Measurements from ENCODE around the gene MOK. TPM values are rescaled to one million over a fixed set of nuclear protein-coding genes. Genes with fewer than 3 reads are reported as not detected.

The MOK gene
- total and polyA plus RNA-seq, 2 donors (not counting 1 experiment from before 2014, with no cell fraction given), result 4.3 to 4.7 TPM

GRCh38 chr14:102282751-102283465 is 22.1 kb downstream of the MOK start:
- DNase-seq (ENCODE audit: low read depth in 2 of 2), result no peak
- no peak overlapping the region for H2AFZ ChIP-seq (ENCODE audit: low read length)
- TF ChIP-seq, protein P1, sequence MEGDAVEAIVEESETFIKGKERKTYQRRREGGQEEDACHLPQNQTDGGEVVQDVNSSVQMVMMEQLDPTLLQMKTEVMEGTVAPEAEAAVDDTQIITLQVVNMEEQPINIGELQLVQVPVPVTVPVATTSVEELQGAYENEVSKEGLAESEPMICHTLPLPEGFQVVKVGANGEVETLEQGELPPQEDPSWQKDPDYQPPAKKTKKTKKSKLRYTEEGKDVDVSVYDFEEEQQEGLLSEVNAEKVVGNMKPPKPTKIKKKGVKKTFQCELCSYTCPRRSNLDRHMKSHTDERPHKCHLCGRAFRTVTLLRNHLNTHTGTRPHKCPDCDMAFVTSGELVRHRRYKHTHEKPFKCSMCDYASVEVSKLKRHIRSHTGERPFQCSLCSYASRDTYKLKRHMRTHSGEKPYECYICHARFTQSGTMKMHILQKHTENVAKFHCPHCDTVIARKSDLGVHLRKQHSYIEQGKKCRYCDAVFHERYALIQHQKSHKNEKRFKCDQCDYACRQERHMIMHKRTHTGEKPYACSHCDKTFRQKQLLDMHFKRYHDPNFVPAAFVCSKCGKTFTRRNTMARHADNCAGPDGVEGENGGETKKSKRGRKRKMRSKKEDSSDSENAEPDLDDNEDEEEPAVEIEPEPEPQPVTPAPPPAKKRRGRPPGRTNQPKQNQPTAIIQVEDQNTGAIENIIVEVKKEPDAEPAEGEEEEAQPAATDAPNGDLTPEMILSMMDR (conservative IDR thresholded peaks at IDR 0.05 in 1 of 2, IDR thresholded peaks at IDR 0.05 in 1 of 2; ENCODE audit: low read depth in 1 of 2, low read length in 2 of 2), result no peak
- no peak for TF ChIP-seq EZH2 (IDR thresholded peaks at IDR 0.05; ENCODE audit: low read length, missing control alignments)

GRCh38 chr14:102280376-102280962 is 24.5 kb downstream of the MOK start:
- Histone ChIP-seq H3K9ac (ENCODE audit: insufficient read depth, low read length) (no peak overlapping the region), H3K27ac (ENCODE audit: insufficient read depth, low read length) (peak overlapping the region; percentile 57), H3K27me3 (ENCODE audit: control insufficient read depth, insufficient read depth, low read length) (no peaks in the 10 kb centered on the region), H3K4me3 (replicated peaks in 1 of 4; ENCODE audit: control extremely low read depth in 1 of 4, insufficient read depth in 1 of 4, low read depth in 3 of 4, low read length in 4 of 4) (no peak overlapping the region), H3K9me3 (ENCODE audit: control insufficient read depth, insufficient read depth, low read depth, low read length) (no peaks in the 10 kb centered on the region), H2AFZ (ENCODE audit: low read length) (peak overlapping the region; percentile 13), H3K79me2 (ENCODE audit: control insufficient read depth, insufficient read depth, low read length) (no peaks in the 10 kb centered on the region), H3K4me1 (ENCODE audit: control insufficient read depth, extremely low read depth, insufficient read depth, low read length) (peaks cover 9% of the 10 kb centered on the region), H3K36me3 (ENCODE audit: control insufficient read depth, insufficient read depth, low read length) (no peaks in the 10 kb centered on the region), H3K4me2 (ENCODE audit: extremely low read depth, insufficient read depth, low read length) (peak overlapping the region; percentile 3), H4K20me1 (ENCODE audit: control insufficient read depth, extremely low read depth, insufficient read depth, low read length) (no peaks in the 10 kb centered on the region)
- TF ChIP-seq, protein P1 (conservative IDR thresholded peaks at IDR 0.05 in 1 of 2, IDR thresholded peaks at IDR 0.05 in 1 of 2; ENCODE audit: low read depth in 1 of 2, low read length in 2 of 2), result no peak
- no peak for TF ChIP-seq EZH2 (IDR thresholded peaks at IDR 0.05; ENCODE audit: low read length, missing control alignments)
- DNase-seq (ENCODE audit: low read depth in 2 of 2), result peak; percentile 82 to 100

More at GRCh38 chr14:102282751-102283465, 22.1 kb downstream of the MOK start:
- no peak overlapping the region for H3K9ac ChIP-seq (ENCODE audit: insufficient read depth, low read length)
- no peaks in the 10 kb centered on the region for H3K9me3 ChIP-seq (ENCODE audit: control insufficient read depth, insufficient read depth, low read depth, low read length)
- H3K4me3 ChIP-seq (replicated peaks in 1 of 4; ENCODE audit: control extremely low read depth in 1 of 4, insufficient read depth in 1 of 4, low read depth in 3 of 4, low read length in 4 of 4), result no peak overlapping the region
- no peaks in the 10 kb centered on the region for H3K79me2 ChIP-seq (ENCODE audit: control insufficient read depth, insufficient read depth, low read length)
- H3K4me1 ChIP-seq (ENCODE audit: control insufficient read depth, extremely low read depth, insufficient read depth, low read length), result peaks cover 9% of the 10 kb centered on the region
- H3K27me3 ChIP-seq (ENCODE audit: control insufficient read depth, insufficient read depth, low read length), result no peaks in the 10 kb centered on the region
- no peaks in the 10 kb centered on the region for H3K36me3 ChIP-seq (ENCODE audit: control insufficient read depth, insufficient read depth, low read length)
- no peak overlapping the region for H3K4me2 ChIP-seq (ENCODE audit: extremely low read depth, insufficient read depth, low read length)
- no peaks in the 10 kb centered on the region for H4K20me1 ChIP-seq (ENCODE audit: control insufficient read depth, extremely low read depth, insufficient read depth, low read length)
- no peak overlapping the region for H3K27ac ChIP-seq (ENCODE audit: insufficient read depth, low read length)

GRCh38 chr14:102279688-102280348 is 25.1 kb downstream of the MOK start:
- Histone ChIP-seq H2AFZ (ENCODE audit: low read length) (no peak overlapping the region), H3K4me1 (ENCODE audit: control insufficient read depth, extremely low read depth, insufficient read depth, low read length) (peaks cover 9% of the 10 kb centered on the region)

More at GRCh38 chr14:102279688-102280348, 25.1 kb downstream of the MOK start:
- H3K9ac ChIP-seq (ENCODE audit: insufficient read depth, low read length), result no peak overlapping the region
- no peak overlapping the region for H3K4me3 ChIP-seq (replicated peaks in 1 of 4; ENCODE audit: control extremely low read depth in 1 of 4, insufficient read depth in 1 of 4, low read depth in 3 of 4, low read length in 4 of 4)
- H3K27me3 ChIP-seq (ENCODE audit: control insufficient read depth, insufficient read depth, low read length), result no peaks in the 10 kb centered on the region
- no peaks in the 10 kb centered on the region for H4K20me1 ChIP-seq (ENCODE audit: control insufficient read depth, extremely low read depth, insufficient read depth, low read length)
- no peaks in the 10 kb centered on the region for H3K9me3 ChIP-seq (ENCODE audit: control insufficient read depth, insufficient read depth, low read depth, low read length)
- H3K4me2 ChIP-seq (ENCODE audit: extremely low read depth, insufficient read depth, low read length), result peak overlapping the region; percentile 11
- TF ChIP-seq, protein P1 (conservative IDR thresholded peaks at IDR 0.05 in 1 of 2, IDR thresholded peaks at IDR 0.05 in 1 of 2; ENCODE audit: low read depth in 1 of 2, low read length in 2 of 2), result no peak
- TF ChIP-seq EZH2 (IDR thresholded peaks at IDR 0.05; ENCODE audit: low read length, missing control alignments), result no peak
- DNase-seq (ENCODE audit: low read depth in 2 of 2), result peak; percentile 73 to 100
- H3K27ac ChIP-seq (ENCODE audit: insufficient read depth, low read length), result peak overlapping the region; percentile 63
- no peaks in the 10 kb centered on the region for H3K79me2 ChIP-seq (ENCODE audit: control insufficient read depth, insufficient read depth, low read length)
- H3K36me3 ChIP-seq (ENCODE audit: control insufficient read depth, insufficient read depth, low read length), result no peaks in the 10 kb centered on the region
